HG03520 (cell line): ENCODE results near the gene MCTP1.

Experiments
- ATAC-seq: cut with Tn5 transposase; IDR thresholded peaks from one replicate; pipeline ENCODE4 v1.9.1; 2021; ENCODE audit warnings: mild to moderate bottlenecking, moderate library complexity; ENCODE audit not compliant: unreplicated experiment

MCTP1 gene

GRCh38 chr5:95124731-95125130 is 160.2 kb downstream of the MCTP1 start:
- no peak for ATAC-seq

GRCh38 chr5:95124101-95124500 is 160.8 kb downstream of the MCTP1 start:
- ATAC-seq, result no peak

GRCh38 chr5:95114902-95115301 is 170.0 kb downstream of the MCTP1 start:
- no peak for ATAC-seq

GRCh38 chr5:95114305-95114704 is 170.6 kb downstream of the MCTP1 start:
- ATAC-seq, result no peak

GRCh38 chr5:95113489-95113888 is 171.4 kb downstream of the MCTP1 start:
- no peak for ATAC-seq

- ATAC-seq, result no peak
Measured at GRCh38 chr5:95111141-95111540, 173.8 kb downstream of the MCTP1 start.

- no peak for ATAC-seq
Measured at GRCh38 chr5:95110118-95110517, 174.8 kb downstream of the MCTP1 start.

GRCh38 chr5:95107138-95107537 is 177.8 kb downstream of the MCTP1 start:
- no peak for ATAC-seq

- no peak for ATAC-seq
Measured at GRCh38 chr5:95105638-95106037, 179.3 kb downstream of the MCTP1 start.

- peak; percentile 93 for ATAC-seq
Measured at GRCh38 chr5:95102687-95103086, 182.2 kb downstream of the MCTP1 start.

- ATAC-seq, result no peak
Measured at GRCh38 chr5:95102080-95102479, 182.8 kb downstream of the MCTP1 start.

GRCh38 chr5:95100551-95100950 is 184.3 kb downstream of the MCTP1 start:
- no peak for ATAC-seq

GRCh38 chr5:95098012-95098411 is 186.9 kb downstream of the MCTP1 start:
- ATAC-seq, result no peak

GRCh38 chr5:95093211-95093610 is 191.7 kb downstream of the MCTP1 start:
- no peak for ATAC-seq

- ATAC-seq, result no peak
Measured at GRCh38 chr5:95090774-95091173, 194.1 kb downstream of the MCTP1 start.

- peak; percentile 74 for ATAC-seq
Measured at GRCh38 chr5:95087816-95088317, 197.0 kb downstream of the MCTP1 start.

GRCh38 chr5:95086927-95087815 is 197.7 kb downstream of the MCTP1 start:
- peak; percentile 27 for ATAC-seq

- no peak for ATAC-seq
Measured at GRCh38 chr5:95084757-95085156, 200.1 kb downstream of the MCTP1 start.

GRCh38 chr5:95083606-95084005 is 201.3 kb downstream of the MCTP1 start:
- no peak for ATAC-seq

GRCh38 chr5:95081982-95082381 is 202.9 kb downstream of the MCTP1 start:
- ATAC-seq, result no peak

- ATAC-seq, result peak; percentile 88
Measured at GRCh38 chr5:95081500-95081960, 203.4 kb downstream of the MCTP1 start.

GRCh38 chr5:95080441-95080840 is 204.5 kb downstream of the MCTP1 start:
- no peak for ATAC-seq
